ENCODE measurements around the gene SSBP3. TPM values are rescaled to one million over a fixed set of nuclear protein-coding genes. Genes with fewer than 3 reads are reported as not detected.

Gene SSBP3
- total RNA-seq, 2 donors from 2014 or later: 59.0 to 92.1 TPM

- H3K9me3 Mint-ChIP-seq: no peaks in the 10 kb centered on the region
- ATAC-seq (peak in 1 of 2 donors; percentile 22), DNase-seq (ENCODE audit: low spot score) (no peak)
- H3K4me3 Mint-ChIP-seq: no peak overlapping the region
- no peaks in the 10 kb centered on the region for H3K27me3 Mint-ChIP-seq
- peaks cover 18 to 44% of the 10 kb centered on the region in 2 donors for H3K4me1 Mint-ChIP-seq (ENCODE audit: low read depth in 2 of 2)
- H3K36me3 Mint-ChIP-seq: no peaks in the 10 kb centered on the region
- peak overlapping the region in 1 of 2 donors; percentile 21 for H3K27ac Mint-ChIP-seq
Observed at GRCh38 chr1:54312796-54313316, 93.3 kb downstream of the SSBP3 start.

DNA sequence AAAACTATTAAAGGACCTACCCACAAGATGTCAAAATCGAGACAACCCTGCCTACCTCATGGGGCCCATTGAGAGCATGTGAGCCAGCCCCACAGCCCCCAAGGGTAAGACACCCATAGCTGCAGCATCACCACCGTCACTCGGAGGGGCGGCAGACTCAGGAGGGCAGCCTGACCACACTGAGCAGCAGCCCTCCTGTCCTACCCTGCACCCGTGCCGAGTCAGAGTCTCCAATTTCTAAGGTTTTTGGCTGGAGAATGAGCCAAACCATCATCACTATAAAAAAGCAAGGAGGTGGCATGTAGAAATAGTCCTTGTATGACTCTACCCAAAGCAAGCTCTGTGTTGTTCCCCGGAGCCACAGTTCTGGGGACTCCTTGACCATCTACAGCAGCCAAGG is 94.7 kb downstream of the SSBP3 start:
- no peak for ATAC-seq
- Mint-ChIP-seq H3K27me3 (no peaks in the 10 kb centered on the region), H3K9me3 (no peaks in the 10 kb centered on the region), H3K27ac (peak overlapping the region; percentile 46 to 52), H3K4me3 (no peak overlapping the region), H3K4me1 (ENCODE audit: low read depth in 2 of 2) (peaks cover 20 to 48% of the 10 kb centered on the region in 2 donors), H3K36me3 (no peaks in the 10 kb centered on the region)
- DNase-seq (ENCODE audit: low spot score): no peak

DNA sequence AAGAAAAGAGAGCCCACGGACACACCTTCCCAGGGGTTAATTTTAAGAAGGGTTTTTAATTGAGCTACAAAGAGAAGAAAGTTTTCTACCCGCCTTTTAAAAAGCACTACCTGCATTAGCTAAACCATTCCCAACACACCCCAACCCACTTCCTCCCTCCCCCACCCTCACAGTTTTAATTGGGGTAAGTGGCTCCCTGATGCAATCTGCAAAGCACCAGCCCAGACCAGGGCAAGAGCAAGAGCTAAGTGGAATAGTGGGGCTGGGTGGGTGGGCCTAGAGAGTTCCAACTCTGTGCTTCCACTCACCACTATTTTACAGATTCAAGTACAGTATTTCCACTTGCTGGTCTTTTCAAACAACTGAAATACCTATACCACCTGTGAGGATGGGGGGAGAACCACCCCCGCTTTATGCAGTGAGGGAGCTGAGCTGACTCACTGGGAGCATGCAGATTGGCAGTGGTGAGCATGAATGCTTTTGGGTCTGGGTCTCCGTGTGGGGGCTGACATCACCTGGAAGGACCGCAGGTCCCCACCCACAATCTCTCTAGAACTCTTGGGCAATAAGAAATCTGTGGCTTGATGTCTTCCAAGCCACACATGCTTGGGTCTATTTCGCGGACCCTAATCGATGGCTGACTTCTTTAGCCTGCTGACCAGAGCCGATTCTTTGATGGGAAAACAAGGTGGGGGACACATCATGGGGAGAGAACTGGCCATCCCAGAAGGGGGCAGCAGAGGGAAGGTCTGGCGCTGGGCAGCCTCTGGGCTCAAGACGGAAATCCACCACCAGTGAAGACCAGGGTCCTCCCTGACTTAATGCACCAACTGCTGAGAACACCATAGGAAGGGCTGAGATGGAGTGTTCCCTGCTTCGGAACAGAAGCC is 95.5 kb downstream of the SSBP3 start:
- ATAC-seq: no peak
- Mint-ChIP-seq H3K4me1 (ENCODE audit: low read depth in 2 of 2) (peaks cover 25 to 52% of the 10 kb centered on the region in 2 donors), H3K4me3 (no peak overlapping the region), H3K9me3 (no peaks in the 10 kb centered on the region), H3K27ac (peak overlapping the region; percentile 46 to 52), H3K36me3 (no peaks in the 10 kb centered on the region), H3K27me3 (no peaks in the 10 kb centered on the region)
- no peak for DNase-seq (ENCODE audit: low spot score)

DNA sequence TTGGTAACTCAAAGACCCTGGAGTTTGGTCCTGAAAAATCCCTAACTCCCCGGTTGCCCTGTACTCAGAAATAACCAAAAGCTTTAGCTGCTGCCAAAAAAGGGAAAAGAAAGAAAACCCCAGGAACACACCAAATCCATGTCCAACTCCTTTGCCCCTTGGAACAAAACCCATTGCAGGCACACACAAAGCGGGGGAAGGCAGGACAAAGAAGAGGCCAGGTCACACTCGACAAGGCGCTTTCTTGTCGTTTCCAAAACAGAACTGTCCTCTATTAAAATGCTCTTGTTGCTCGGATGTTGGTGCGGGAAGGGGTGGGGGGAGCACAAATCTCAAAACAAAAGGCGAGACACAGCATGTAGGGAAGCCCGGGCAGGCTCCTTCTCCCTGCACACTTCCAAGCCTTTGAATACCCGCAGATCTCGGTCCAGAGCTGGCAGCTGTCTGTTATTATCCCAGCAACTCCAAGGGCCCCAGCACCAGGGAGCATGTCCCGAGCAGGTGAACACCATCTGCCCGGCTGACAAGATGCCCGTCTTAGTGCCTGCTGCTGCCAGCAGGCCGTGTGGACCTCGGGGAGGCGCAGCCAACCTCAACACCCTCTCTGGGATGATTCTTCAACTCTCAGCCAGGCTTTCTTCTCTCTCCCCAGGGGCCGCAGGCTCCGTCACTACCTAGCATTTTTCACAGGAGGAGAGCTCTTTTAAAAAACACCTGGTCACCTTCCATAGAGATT is 96.4 kb downstream of the SSBP3 start:
- Mint-ChIP-seq H3K9me3 (no peaks in the 10 kb centered on the region), H3K36me3 (no peaks in the 10 kb centered on the region), H3K4me3 (no peak overlapping the region), H3K27ac (no peak overlapping the region), H3K27me3 (no peaks in the 10 kb centered on the region), H3K4me1 (ENCODE audit: low read depth in 2 of 2) (peaks cover 24 to 54% of the 10 kb centered on the region in 2 donors)
- ATAC-seq: no peak
- DNase-seq (ENCODE audit: low spot score): no peak

DNA sequence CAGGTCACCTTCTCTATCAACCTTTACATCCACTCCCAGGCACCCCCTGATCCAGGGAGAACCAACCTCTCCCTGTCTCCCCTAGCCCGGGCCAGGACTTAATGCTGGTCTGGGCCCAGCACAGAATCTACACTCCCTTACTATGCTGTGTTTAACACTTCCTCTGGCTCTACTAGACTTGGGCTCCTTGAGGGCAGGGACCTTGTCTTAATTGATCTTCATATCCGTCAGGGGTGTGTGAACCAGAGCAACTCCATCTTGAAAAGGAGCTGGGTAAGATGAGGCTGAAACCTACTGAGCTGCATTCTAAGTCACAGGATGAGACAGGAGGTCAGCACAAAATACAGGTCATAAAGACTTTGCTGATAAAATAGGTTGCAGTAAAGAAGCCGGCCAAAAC is 98.9 kb downstream of the SSBP3 start:
- no peaks in the 10 kb centered on the region for H3K9me3 Mint-ChIP-seq
- no peak for DNase-seq (ENCODE audit: low spot score)
- peaks cover 36 to 69% of the 10 kb centered on the region in 2 donors for H3K4me1 Mint-ChIP-seq (ENCODE audit: low read depth in 2 of 2)
- H3K27ac Mint-ChIP-seq: peak overlapping the region in 1 of 2 donors; percentile 75
- ATAC-seq: no peak
- H3K36me3 Mint-ChIP-seq: no peaks in the 10 kb centered on the region
- no peak overlapping the region for H3K4me3 Mint-ChIP-seq
- no peaks in the 10 kb centered on the region for H3K27me3 Mint-ChIP-seq

DNA sequence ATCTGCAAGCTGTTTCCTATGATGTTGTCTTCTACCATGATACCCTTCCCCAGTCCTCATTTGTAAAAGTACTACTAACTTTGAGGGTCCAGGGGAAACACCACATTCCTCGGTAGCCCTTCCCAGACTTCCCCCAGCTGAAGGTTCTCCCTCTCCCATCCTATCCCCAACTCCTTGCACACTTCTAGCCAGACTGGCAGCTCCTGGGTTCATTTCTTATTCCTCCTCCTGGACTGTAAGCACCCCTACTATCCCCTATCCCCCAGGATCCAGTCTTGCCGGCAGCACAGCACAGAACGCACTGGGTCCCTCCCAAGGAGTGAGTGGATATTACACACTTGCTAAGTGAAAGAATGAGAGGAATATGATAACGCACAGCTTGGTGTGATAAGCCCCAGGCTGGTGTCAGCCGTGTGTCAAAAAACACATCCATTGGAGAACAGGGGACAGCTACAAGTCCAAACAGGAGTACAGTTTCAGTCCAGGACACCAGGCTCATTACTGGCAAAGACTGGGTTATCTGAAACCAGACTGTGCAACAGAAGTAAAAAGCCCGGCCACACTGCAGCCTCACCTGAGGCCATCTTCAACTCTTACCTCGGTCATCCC is 100.2 kb downstream of the SSBP3 start:
- H3K4me1 Mint-ChIP-seq (ENCODE audit: low read depth in 2 of 2): peaks cover 43 to 72% of the 10 kb centered on the region in 2 donors

DNA sequence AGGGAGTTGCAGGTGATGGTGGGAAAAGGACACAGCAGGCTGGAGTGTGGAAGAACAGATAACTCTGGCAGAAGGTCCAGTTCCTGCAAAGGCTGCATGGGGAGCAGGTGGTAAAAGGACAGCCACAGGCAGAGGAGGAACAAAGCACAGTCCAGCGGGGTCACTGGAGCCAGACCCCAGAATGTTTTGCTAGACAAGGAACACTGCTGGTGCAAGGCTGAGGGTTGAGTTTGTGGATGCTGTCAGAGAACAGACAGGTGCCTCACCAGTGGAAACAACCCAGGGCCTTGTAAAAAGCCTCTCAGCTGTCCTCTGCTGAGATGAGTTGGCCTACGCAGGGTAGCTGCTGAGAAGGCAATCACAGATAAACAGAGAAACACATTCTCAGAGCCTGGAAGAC is 101.7 kb downstream of the SSBP3 start:
- peaks cover 47 to 76% of the 10 kb centered on the region in 2 donors for H3K4me1 Mint-ChIP-seq (ENCODE audit: low read depth in 2 of 2)
- H3K36me3 Mint-ChIP-seq: no peaks in the 10 kb centered on the region
- DNase-seq (ENCODE audit: low spot score) (no peak), ATAC-seq (no peak)
- H3K9me3 Mint-ChIP-seq: no peaks in the 10 kb centered on the region
- no peaks in the 10 kb centered on the region for H3K27me3 Mint-ChIP-seq
- no peak overlapping the region for H3K4me3 Mint-ChIP-seq
- H3K27ac Mint-ChIP-seq: peak overlapping the region in 1 of 2 donors; percentile 33

More for the DNA sequence above, 100.2 kb downstream of the SSBP3 start:
- H3K27me3 Mint-ChIP-seq: no peaks in the 10 kb centered on the region
- no peaks in the 10 kb centered on the region for H3K9me3 Mint-ChIP-seq
- no peak for ATAC-seq
- DNase-seq (ENCODE audit: low spot score): no peak
- H3K4me3 Mint-ChIP-seq: no peak overlapping the region
- H3K36me3 Mint-ChIP-seq: no peaks in the 10 kb centered on the region
- H3K27ac Mint-ChIP-seq: peak overlapping the region in 1 of 2 donors; percentile 75

GRCh38 chr1:54302951-54303843 is 103.0 kb downstream of the SSBP3 start:
- Mint-ChIP-seq H3K27me3 (no peaks in the 10 kb centered on the region), H3K9me3 (no peaks in the 10 kb centered on the region), H3K4me3 (peak overlapping the region; percentile 12), H3K4me1 (ENCODE audit: low read depth in 2 of 2) (peaks cover 59 to 81% of the 10 kb centered on the region in 2 donors), H3K27ac (peak overlapping the region in 1 of 2 donors; percentile 34), H3K36me3 (no peaks in the 10 kb centered on the region)
- ATAC-seq (no peak), DNase-seq (ENCODE audit: low spot score) (no peak)

- peaks cover 59 to 84% of the 10 kb centered on the region in 2 donors for H3K4me1 Mint-ChIP-seq (ENCODE audit: low read depth in 2 of 2)
- peak overlapping the region in 1 of 2 donors; percentile 34 for H3K27ac Mint-ChIP-seq
- H3K27me3 Mint-ChIP-seq: no peaks in the 10 kb centered on the region
- H3K36me3 Mint-ChIP-seq: no peaks in the 10 kb centered on the region
- H3K9me3 Mint-ChIP-seq: no peaks in the 10 kb centered on the region
- peak overlapping the region; percentile 12 for H3K4me3 Mint-ChIP-seq
- DNase-seq (ENCODE audit: low spot score) (no peak), ATAC-seq (no peak)
Observed at GRCh38 chr1:54302549-54302948, 103.6 kb downstream of the SSBP3 start.

DNA sequence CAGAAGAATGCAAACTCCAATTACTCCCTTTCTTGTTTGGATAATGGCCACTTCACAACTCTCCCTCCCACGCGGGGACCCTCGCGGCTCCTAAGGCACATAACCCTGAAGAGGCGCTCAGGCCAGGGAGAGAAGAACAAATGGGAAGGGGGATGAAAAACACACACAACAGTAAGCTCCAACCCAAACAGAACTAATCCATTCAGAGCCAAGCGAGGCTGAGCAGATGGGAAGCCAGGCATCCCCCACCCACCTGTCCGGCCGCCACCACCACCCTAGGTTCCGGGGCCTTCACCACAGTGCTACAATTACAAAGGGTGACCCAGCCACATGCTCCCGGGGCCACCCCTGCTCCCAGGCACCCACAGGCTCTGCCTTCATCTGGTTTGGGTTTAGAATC is 104.7 kb downstream of the SSBP3 start:
- H3K4me3 Mint-ChIP-seq: no peak overlapping the region

GRCh38 chr1:54300401-54300800 is 105.8 kb downstream of the SSBP3 start:
- Mint-ChIP-seq H3K27me3 (no peaks in the 10 kb centered on the region), H3K4me1 (ENCODE audit: low read depth in 2 of 2) (peaks cover 58 to 86% of the 10 kb centered on the region in 2 donors), H3K27ac (no peak overlapping the region), H3K9me3 (no peaks in the 10 kb centered on the region), H3K36me3 (no peaks in the 10 kb centered on the region), H3K4me3 (no peak overlapping the region)
- ATAC-seq (no peak), DNase-seq (ENCODE audit: low spot score) (no peak)

More for the DNA sequence above, 104.7 kb downstream of the SSBP3 start:
- no peaks in the 10 kb centered on the region for H3K9me3 Mint-ChIP-seq
- peaks cover 52 to 81% of the 10 kb centered on the region in 2 donors for H3K4me1 Mint-ChIP-seq (ENCODE audit: low read depth in 2 of 2)
- no peaks in the 10 kb centered on the region for H3K27me3 Mint-ChIP-seq
- ATAC-seq: no peak
- DNase-seq (ENCODE audit: low spot score): no peak
- H3K27ac Mint-ChIP-seq: no peak overlapping the region
- H3K36me3 Mint-ChIP-seq: no peaks in the 10 kb centered on the region

- H3K4me3 Mint-ChIP-seq: no peak overlapping the region
- DNase-seq (ENCODE audit: low spot score): no peak
- no peak for ATAC-seq
- no peaks in the 10 kb centered on the region for H3K36me3 Mint-ChIP-seq
- H3K4me1 Mint-ChIP-seq (ENCODE audit: low read depth in 2 of 2): peaks cover 65 to 87% of the 10 kb centered on the region in 2 donors
- H3K27me3 Mint-ChIP-seq: no peaks in the 10 kb centered on the region
- peak overlapping the region; percentile 5 to 46 for H3K27ac Mint-ChIP-seq
- no peaks in the 10 kb centered on the region for H3K9me3 Mint-ChIP-seq
Observed at GRCh38 chr1:54299037-54299436, 107.2 kb downstream of the SSBP3 start.

Measured in natural killer cell treated with Interleukin-12 subunit alpha and Interleukin-12 subunit beta and Interleukin-15 and Interleukin-18, amount 100 ng/mL, for 72 hours (primary cell).